PC-9 (cell line): Measurements from ENCODE around the gene PAX9. TPM values are rescaled to one million over a fixed set of nuclear protein-coding genes. Genes with fewer than 3 reads are reported as not detected.

Source experiments
- BruUV-seq: library from RNA; stranded (reverse); fragments of 400-500 nt; replicated peaks from 2 replicates; lab custom pipeline; 2021; lab: Mats Ljungman, UMichigan
- CTCF ChIA-PET: fragments of 300-600 bp; sonication (Branson Sonifier 250); formaldehyde crosslinking; loops from one replicate; lab custom pipeline; 2022; ENCODE audit warnings: antibody characterized with exemption; lab: Charles Lee
- POLR2A ChIA-PET: fragments of 300-600 bp; sonication (Branson Sonifier 250); formaldehyde crosslinking; loops from one replicate; lab custom pipeline; 2022; ENCODE audit warnings: antibody characterized with exemption; ENCODE audit not compliant: unreplicated experiment; lab: Charles Lee
- DNase-seq, 2 experiments: peaks; one replicate each; pipeline versions ENCODE4 v3.0.0 to v3.0.0-alpha.2; 2015 to 2022; ENCODE audit warnings: mixed read lengths in 1 of 2
- H2AFZ ChIP-seq: fragments of 200-600 bp; sonication (generic); 2 replicates; pipeline ENCODE4 v1.8.1; 2017; ENCODE audit warnings: antibody characterized with exemption
- H3F3A ChIP-seq: fragments of 200-600 bp; sonication (generic); 2 replicates; pipeline ENCODE4 v1.8.1; 2017; ENCODE audit warnings: antibody characterized with exemption, mild to moderate bottlenecking, low read depth; ENCODE audit not compliant: insufficient read depth
- H3K27ac ChIP-seq: fragments of 200-600 bp; sonication (generic); 2 replicates; pipeline ENCODE4 v1.6.1; 2016; ENCODE audit warnings: mixed run types
- H3K27me3 ChIP-seq: fragments of 200-600 bp; sonication (generic); 2 replicates; pipeline ENCODE4 v1.6.1; 2016; ENCODE audit warnings: low read depth, mixed run types; ENCODE audit not compliant: insufficient read depth
- H3K36me3 ChIP-seq: fragments of 200-600 bp; sonication (generic); 2 replicates; pipeline ENCODE4 v1.6.1; 2016; ENCODE audit warnings: low read depth, mixed run types
- H3K4me1 ChIP-seq: fragments of 200-600 bp; sonication (generic); replicated peaks from 2 replicates; pipeline ENCODE4 v1.6.1; 2016; ENCODE audit warnings: mixed run types; ENCODE audit not compliant: insufficient read depth
- H3K4me2 ChIP-seq: fragments of 200-600 bp; sonication (generic); 2 replicates; pipeline ENCODE4 v1.6.1; 2017; ENCODE audit warnings: mixed run types
- H3K4me3 ChIP-seq: fragments of 200-600 bp; sonication (generic); 2 replicates; pipeline ENCODE4 v1.6.1; 2016; ENCODE audit warnings: mixed run types
- H3K79me2 ChIP-seq: fragments of 200-600 bp; sonication (generic); 2 replicates; pipeline ENCODE4 v1.6.1; 2017; ENCODE audit warnings: low read depth, mixed run types
- H3K9me2 ChIP-seq: fragments of 200-600 bp; sonication (generic); 2 replicates; pipeline ENCODE4 v1.8.1; 2017; ENCODE audit warnings: mild to moderate bottlenecking; ENCODE audit not compliant: insufficient read depth
- H3K9me3 ChIP-seq: fragments of 200-600 bp; sonication (generic); 2 replicates; pipeline ENCODE4 v1.8.1; 2016; ENCODE audit warnings: low read depth; ENCODE audit not compliant: insufficient read depth
- H4K20me1 ChIP-seq: fragments of 200-600 bp; sonication (generic); 2 replicates; pipeline ENCODE4 v1.8.1; 2017; ENCODE audit not compliant: insufficient read depth
- EZH2 ChIP-seq: fragments of 200-600 bp; sonication (generic); IDR thresholded peaks from 2 replicates; pipeline ENCODE4 v1.8.0; 2017; ENCODE audit warnings: antibody characterized with exemption, low read depth
- intact Hi-C: fragments of 100-400 bp; cut with micrococcal nuclease; formaldehyde crosslinking; loops from one replicate; pipeline ENCODE4 v1.10.0; 2022; ENCODE audit not compliant: unreplicated experiment
- total RNA-seq: library from RNA; stranded (reverse); gene quantifications from 2 replicates; pipeline ENCODE4 v1.2.3, GENCODE V29; 2021
- TF ChIP-seq, protein P1 (sequence below): fragments of 200-600 bp; sonication (generic); conservative IDR thresholded peaks from 2 replicates; pipeline ENCODE4 v1.6.1; 2017; ENCODE audit warnings: mixed run types, antibody characterized with exemption, mild to moderate bottlenecking, moderate library complexity

PAX9 gene
- total RNA-seq, 1 experiment from 2014 or later = 7.6 TPM

DNA sequence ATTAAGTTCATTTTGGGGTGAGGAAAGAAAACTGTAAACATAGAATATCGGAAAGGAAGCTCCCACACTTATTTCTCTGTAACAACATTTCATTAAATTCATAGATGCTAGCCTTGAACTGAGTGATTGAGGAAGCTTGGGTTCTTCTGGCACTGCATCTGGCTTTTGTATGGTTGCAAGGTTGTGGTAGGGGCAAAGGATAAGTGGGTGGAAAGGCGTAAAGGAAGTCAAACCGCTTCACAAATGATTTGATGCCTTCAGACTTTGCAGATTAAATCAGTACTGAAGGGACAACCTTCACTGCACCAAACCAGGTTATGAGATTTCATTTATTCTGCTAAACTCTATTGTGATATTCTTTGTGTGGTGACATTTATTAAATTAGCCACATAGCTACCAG is 28.1 kb upstream of the PAX9 start:
- no peaks in the 10 kb centered on the region for H3F3A ChIP-seq
- no peak for TF ChIP-seq EZH2
- TF ChIP-seq, protein P1, sequence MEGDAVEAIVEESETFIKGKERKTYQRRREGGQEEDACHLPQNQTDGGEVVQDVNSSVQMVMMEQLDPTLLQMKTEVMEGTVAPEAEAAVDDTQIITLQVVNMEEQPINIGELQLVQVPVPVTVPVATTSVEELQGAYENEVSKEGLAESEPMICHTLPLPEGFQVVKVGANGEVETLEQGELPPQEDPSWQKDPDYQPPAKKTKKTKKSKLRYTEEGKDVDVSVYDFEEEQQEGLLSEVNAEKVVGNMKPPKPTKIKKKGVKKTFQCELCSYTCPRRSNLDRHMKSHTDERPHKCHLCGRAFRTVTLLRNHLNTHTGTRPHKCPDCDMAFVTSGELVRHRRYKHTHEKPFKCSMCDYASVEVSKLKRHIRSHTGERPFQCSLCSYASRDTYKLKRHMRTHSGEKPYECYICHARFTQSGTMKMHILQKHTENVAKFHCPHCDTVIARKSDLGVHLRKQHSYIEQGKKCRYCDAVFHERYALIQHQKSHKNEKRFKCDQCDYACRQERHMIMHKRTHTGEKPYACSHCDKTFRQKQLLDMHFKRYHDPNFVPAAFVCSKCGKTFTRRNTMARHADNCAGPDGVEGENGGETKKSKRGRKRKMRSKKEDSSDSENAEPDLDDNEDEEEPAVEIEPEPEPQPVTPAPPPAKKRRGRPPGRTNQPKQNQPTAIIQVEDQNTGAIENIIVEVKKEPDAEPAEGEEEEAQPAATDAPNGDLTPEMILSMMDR = no peak
- no peaks in the 10 kb centered on the region for H3K9me2 ChIP-seq
- H2AFZ ChIP-seq = no peak overlapping the region
- no peak overlapping the region for H3K4me3 ChIP-seq
- H3K27ac ChIP-seq = no peak overlapping the region
- no peak for DNase-seq
- no TSS peak for BruUV-seq
- no peaks in the 10 kb centered on the region for H3K27me3 ChIP-seq
- intact Hi-C loops = no loop called here
- H3K79me2 ChIP-seq = no peaks in the 10 kb centered on the region
- no peaks in the 10 kb centered on the region for H3K9me3 ChIP-seq
- POLR2A ChIA-PET = no interaction called here
- H4K20me1 ChIP-seq = no peaks in the 10 kb centered on the region
- CTCF ChIA-PET = no interaction called here
- no peak overlapping the region for H3K4me2 ChIP-seq
- H3K36me3 ChIP-seq = no peaks in the 10 kb centered on the region
- no peaks in the 10 kb centered on the region for H3K4me1 ChIP-seq

DNA sequence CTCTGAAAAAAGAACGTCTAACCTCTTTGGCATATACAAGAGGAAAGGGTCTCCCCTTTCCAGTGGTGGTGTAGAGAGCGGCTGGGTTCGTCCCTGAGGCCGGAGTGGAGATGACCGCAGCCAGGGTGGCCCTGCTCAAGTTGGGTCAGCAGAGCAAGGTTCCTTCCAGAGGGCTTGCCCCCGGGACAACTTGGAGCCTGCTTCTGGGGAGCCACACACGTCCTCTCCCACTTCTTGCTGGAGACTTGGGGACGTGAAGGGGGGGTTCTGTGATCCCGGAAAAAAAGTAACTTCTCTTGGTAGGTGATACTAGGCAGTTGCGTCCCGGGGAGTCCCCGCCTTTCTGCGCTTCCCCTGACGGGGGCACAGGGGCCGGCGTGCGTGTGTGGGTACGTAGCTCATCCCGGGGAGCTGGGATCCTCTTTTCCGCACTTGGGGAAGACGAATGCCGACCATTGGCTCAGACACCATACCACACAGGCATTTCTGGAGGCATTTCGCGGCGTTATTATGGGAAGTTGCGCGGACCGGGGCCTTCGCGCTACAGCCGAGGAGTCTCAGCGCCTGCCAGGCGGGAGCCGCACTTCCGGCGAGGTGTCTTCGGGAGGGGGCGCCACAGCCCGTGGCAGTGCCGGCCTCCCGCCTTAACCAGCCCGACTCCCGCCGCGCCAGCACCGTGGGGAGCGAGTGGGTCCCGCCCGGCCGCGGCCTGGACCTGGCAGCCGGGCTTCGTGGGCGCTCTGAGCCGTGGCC is 14.8 kb upstream of the PAX9 start:
- CTCF ChIA-PET = interaction anchor here (0.6 to 2.3 kb wide), 5 partner anchors 90 to 503 kb away, joined by 4 to 20 read pairs (median 7); no protein-coding TSS in a partner anchor
- Histone ChIP-seq H4K20me1 (no peaks in the 10 kb centered on the region), H3K4me1 (no peaks in the 10 kb centered on the region), H3K27ac (no peak overlapping the region), H3K9me3 (no peaks in the 10 kb centered on the region), H3K4me3 (no peak overlapping the region), H2AFZ (no peak overlapping the region), H3F3A (no peaks in the 10 kb centered on the region), H3K36me3 (no peaks in the 10 kb centered on the region), H3K9me2 (no peaks in the 10 kb centered on the region), H3K4me2 (no peak overlapping the region), H3K79me2 (no peaks in the 10 kb centered on the region), H3K27me3 (no peaks in the 10 kb centered on the region)
- TF ChIP-seq, protein P1 = no peak
- TF ChIP-seq EZH2 = no peak
- no TSS peak for BruUV-seq
- POLR2A ChIA-PET = interaction anchor here (0.6 kb wide), 1 partner anchor 173 kb away, joined by 6 read pairs; no protein-coding TSS in a partner anchor
- DNase-seq = peak in 1 of 2 experiments; percentile 3
- intact Hi-C loops = loop anchor here (1.0 kb wide), 1 partner anchor 502 kb away; no protein-coding TSS in a partner anchor

DNA sequence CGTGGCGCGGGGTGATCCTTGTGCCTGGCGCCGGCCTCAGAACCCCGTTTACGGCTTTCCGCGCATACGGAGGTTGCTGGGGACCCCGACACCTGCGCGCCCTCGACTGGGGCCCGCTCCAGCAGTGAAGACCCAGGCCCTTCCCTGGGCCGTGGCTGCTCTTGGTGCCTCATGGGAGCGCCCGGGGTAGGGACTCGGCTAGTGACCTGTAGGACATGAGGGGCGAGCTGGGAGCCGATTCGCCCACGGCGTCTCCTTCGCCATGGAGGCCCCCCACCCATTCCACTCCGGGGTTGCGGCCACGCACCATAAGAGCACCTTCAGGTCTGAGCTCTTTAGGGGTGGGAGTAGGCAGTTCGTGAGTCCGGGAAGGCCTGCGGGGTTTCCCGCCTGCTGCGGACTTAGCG is 14.2 kb upstream of the PAX9 start:
- H3K27ac ChIP-seq = no peak overlapping the region
- no peaks in the 10 kb centered on the region for H3K27me3 ChIP-seq
- intact Hi-C loops = loop anchor here (1.0 kb wide), 1 partner anchor 502 kb away; no protein-coding TSS in a partner anchor

More for the DNA sequence above, 14.2 kb upstream of the PAX9 start:
- H3K9me3 ChIP-seq = no peaks in the 10 kb centered on the region
- ChIA-PET CTCF (interaction anchor here (0.6 to 2.3 kb wide), 5 partner anchors 90 to 502 kb away, joined by 4 to 20 read pairs (median 7); no protein-coding TSS in a partner anchor), POLR2A (no interaction called here)
- H3K79me2 ChIP-seq = no peaks in the 10 kb centered on the region
- H3K4me3 ChIP-seq = peak overlapping the region; percentile 31; the same call in 1 of the 2 replicates
- H3K9me2 ChIP-seq = no peaks in the 10 kb centered on the region
- H3K4me1 ChIP-seq = no peaks in the 10 kb centered on the region
- H3K4me2 ChIP-seq = peak overlapping the region; percentile 65
- BruUV-seq = no TSS peak
- DNase-seq = no peak
- H4K20me1 ChIP-seq = no peaks in the 10 kb centered on the region
- no peaks in the 10 kb centered on the region for H3K36me3 ChIP-seq
- no peaks in the 10 kb centered on the region for H3F3A ChIP-seq
- H2AFZ ChIP-seq = no peak overlapping the region
- TF ChIP-seq, protein P1 = no peak
- TF ChIP-seq EZH2 = no peak
